Skeletal muscle tissue (tissue), 4 donors: ENCODE measurements around the gene DNAJC11. TPM values are rescaled to one million over a fixed set of nuclear protein-coding genes. Genes with fewer than 3 reads are reported as not detected.
A peak's percentile ranks its signal among the peaks of the same experiment; 100 is the strongest.
"Not testable (repeated sequence)": the region's sequence is repeated elsewhere in the genome, so short reads cannot be mapped to it uniquely, and the experiment has no call there.

Source experiments
- H3K27ac ChIP-seq: one replicate; pipeline ENCODE4 v1.7.0; 2013; ENCODE audit warnings: mild to moderate bottlenecking, low read depth, low read length, inconsistent platforms
- H3K27me3 ChIP-seq, 3 donors: one replicate each; pipeline ENCODE4 v1.7.0; 2013; ENCODE audit warnings: low read length in 3 of 3; ENCODE audit not compliant: control insufficient read depth in 3 of 3, insufficient read depth in 3 of 3
- H3K36me3 ChIP-seq, 3 donors: one replicate each; pipeline ENCODE4 v1.7.0; 2013; ENCODE audit warnings: low read length in 3 of 3; ENCODE audit not compliant: control insufficient read depth in 3 of 3, insufficient read depth in 3 of 3
- H3K4me1 ChIP-seq, 3 donors: one replicate each; pipeline ENCODE4 v1.7.0; 2013; ENCODE audit warnings: low read length in 3 of 3, mild to moderate bottlenecking in 3 of 3; ENCODE audit not compliant: control insufficient read depth in 3 of 3, insufficient read depth in 3 of 3
- H3K4me3 ChIP-seq, 3 donors: one replicate each; pipeline ENCODE4 v1.7.0; 2013; ENCODE audit warnings: low read length in 3 of 3
- H3K9ac ChIP-seq, 3 donors: one replicate each; pipeline ENCODE4 v1.7.0; 2013; ENCODE audit warnings: low read length in 3 of 3, mild to moderate bottlenecking in 3 of 3, moderate library complexity in 2 of 3, low read depth in 1 of 3
- H3K9me3 ChIP-seq, 3 donors: one replicate each; pipeline ENCODE4 v1.7.0; 2013; ENCODE audit warnings: low read length in 3 of 3; ENCODE audit not compliant: control insufficient read depth in 3 of 3
- total RNA-seq: library from RNA; depleted of rRNA; stranded (reverse); fragments of >200 nt; gene quantifications from one replicate; pipeline ENCODE4 v1.2.3, GENCODE V29; 2014
- donor health status: Osteomylitis.

The DNAJC11 gene
- total RNA-seq, 1 donor from 2014 or later: 26.6 TPM

GRCh38 chr1:6685381-6685780 lies 16.2 kb downstream of the DNAJC11 start:
- Histone ChIP-seq H3K4me1 (peaks cover 7 to 14% (median 8%) of the 10 kb centered on the region in 3 donors), H3K27me3 (no peaks in the 10 kb centered on the region), H3K27ac (peak overlapping the region; percentile 7), H3K9ac (no peak overlapping the region), H3K9me3 (no peaks in the 10 kb centered on the region), H3K4me3 (no peak overlapping the region), H3K36me3 (peaks cover 0 to 10% (median 3%) of the 10 kb centered on the region in 3 donors)

- Histone ChIP-seq H3K27me3 (no peaks in the 10 kb centered on the region), H3K36me3 (peaks cover 12 to 22% (median 13%) of the 10 kb centered on the region in 3 donors), H3K9me3 (no peaks in the 10 kb centered on the region), H3K27ac (no peak overlapping the region), H3K4me1 (peaks cover 7 to 8% (median 8%) of the 10 kb centered on the region in 3 donors), H3K9ac (no peak overlapping the region), H3K4me3 (no peak overlapping the region)
Observed at GRCh38 chr1:6683434-6683833, 18.2 kb downstream of the DNAJC11 start.

- Histone ChIP-seq H3K27me3 (no peaks in the 10 kb centered on the region), H3K4me3 (no peak overlapping the region), H3K4me1 (peaks cover 11 to 14% (median 14%) of the 10 kb centered on the region in 3 donors), H3K27ac (no peak overlapping the region), H3K9me3 (no peaks in the 10 kb centered on the region), H3K9ac (no peak overlapping the region), H3K36me3 (peaks cover 23 to 41% (median 28%) of the 10 kb centered on the region in 3 donors)
Observed at GRCh38 chr1:6675941-6676340, 25.7 kb downstream of the DNAJC11 start.

- Histone ChIP-seq H3K9ac (no peak overlapping the region), H3K4me1 (peaks cover 11 to 14% (median 14%) of the 10 kb centered on the region in 3 donors), H3K27me3 (no peaks in the 10 kb centered on the region), H3K27ac (peak overlapping the region; percentile 6), H3K36me3 (peaks cover 18 to 39% (median 24%) of the 10 kb centered on the region in 3 donors), H3K4me3 (no peak overlapping the region), H3K9me3 (no peaks in the 10 kb centered on the region)
Observed at GRCh38 chr1:6674771-6675170, 26.8 kb downstream of the DNAJC11 start.

GRCh38 chr1:6673816-6674398 lies 27.7 kb downstream of the DNAJC11 start:
- Histone ChIP-seq H3K27ac (no peak overlapping the region), H3K36me3 (peaks cover 12 to 31% (median 17%) of the 10 kb centered on the region in 3 donors)

GRCh38 chr1:6672558-6672957 lies 29.1 kb downstream of the DNAJC11 start:
- Histone ChIP-seq H3K4me3 (no peak overlapping the region), H3K27me3 (no peaks in the 10 kb centered on the region), H3K4me1 (peaks cover 11 to 14% (median 14%) of the 10 kb centered on the region in 3 donors), H3K9ac (peak overlapping the region in 1 of 3 donors; percentile 11), H3K9me3 (no peaks in the 10 kb centered on the region), H3K36me3 (peaks cover 4 to 18% (median 15%) of the 10 kb centered on the region in 3 donors), H3K27ac (peak overlapping the region; percentile 10)

More at GRCh38 chr1:6673816-6674398, 27.7 kb downstream of the DNAJC11 start:
- Histone ChIP-seq H3K9me3 (no peaks in the 10 kb centered on the region), H3K4me3 (no peak overlapping the region), H3K27me3 (no peaks in the 10 kb centered on the region), H3K9ac (no peak overlapping the region), H3K4me1 (peaks cover 11 to 14% (median 14%) of the 10 kb centered on the region in 3 donors)

- Histone ChIP-seq H3K27ac (no peak overlapping the region), H3K27me3 (no peaks in the 10 kb centered on the region), H3K4me3 (no peak overlapping the region), H3K9ac (no peak overlapping the region), H3K9me3 (no peaks in the 10 kb centered on the region), H3K4me1 (peaks cover 7 to 12% (median 9%) of the 10 kb centered on the region in 3 donors), H3K36me3 (peaks cover 10 to 19% (median 17%) of the 10 kb centered on the region in 3 donors)
Observed at GRCh38 chr1:6668503-6668902, 33.1 kb downstream of the DNAJC11 start.

- H3K9me3 ChIP-seq: no peaks in the 10 kb centered on the region
- peaks cover 0 to 5% (median under 1%) of the 10 kb centered on the region in 3 donors for H3K4me1 ChIP-seq
- H3K27me3 ChIP-seq: no peaks in the 10 kb centered on the region
- peaks cover 10 to 19% (median 17%) of the 10 kb centered on the region in 3 donors for H3K36me3 ChIP-seq
- peak overlapping the region in 1 of 3 donors; percentile 8 for H3K9ac ChIP-seq
- H3K27ac ChIP-seq: no peak overlapping the region
- no peak overlapping the region for H3K4me3 ChIP-seq
Observed at GRCh38 chr1:6667139-6667538, 34.5 kb downstream of the DNAJC11 start.

- H3K36me3 ChIP-seq: peaks cover 10 to 19% (median 17%) of the 10 kb centered on the region in 3 donors
Observed at GRCh38 chr1:6666696-6667095, 34.9 kb downstream of the DNAJC11 start.

GRCh38 chr1:6662468-6662867 lies 39.1 kb downstream of the DNAJC11 start:
- not testable (repeated sequence) for H3K9me3 ChIP-seq, H3K27ac ChIP-seq, H3K4me3 ChIP-seq, H3K9ac ChIP-seq, H3K4me1 ChIP-seq, H3K27me3 ChIP-seq
- peaks cover 10 to 17% (median 13%) of the 10 kb centered on the region in 3 donors for H3K36me3 ChIP-seq

More at GRCh38 chr1:6666696-6667095, 34.9 kb downstream of the DNAJC11 start:
- peaks cover 0 to 5% (median 0%) of the 10 kb centered on the region in 3 donors for H3K4me1 ChIP-seq
- H3K4me3 ChIP-seq: no peak overlapping the region
- no peak overlapping the region for H3K9ac ChIP-seq
- H3K27ac ChIP-seq: no peak overlapping the region
- no peaks in the 10 kb centered on the region for H3K27me3 ChIP-seq
- H3K9me3 ChIP-seq: no peaks in the 10 kb centered on the region
